Stimulated activated CD8-positive, alpha-beta memory T cell treated with anti-CD3 and anti-CD28 coated beads, Interleukin-7, amount 100 ng/mL, for 48 hours (primary cell): ENCODE measurements around the gene MRPL22.
"Not testable (repeated sequence)": the region's sequence is repeated elsewhere in the genome, so short reads cannot be mapped to it uniquely, and the experiment has no call there.

ENCODE experiments used
- DNase-seq, 2 donors: peaks; one replicate each; pipeline ENCODE4 v3.0.0-alpha.2; 2020; ENCODE audit warnings: low read depth in 1 of 2; ENCODE audit errors: extremely low read depth in 1 of 2

MRPL22 gene

DNA sequence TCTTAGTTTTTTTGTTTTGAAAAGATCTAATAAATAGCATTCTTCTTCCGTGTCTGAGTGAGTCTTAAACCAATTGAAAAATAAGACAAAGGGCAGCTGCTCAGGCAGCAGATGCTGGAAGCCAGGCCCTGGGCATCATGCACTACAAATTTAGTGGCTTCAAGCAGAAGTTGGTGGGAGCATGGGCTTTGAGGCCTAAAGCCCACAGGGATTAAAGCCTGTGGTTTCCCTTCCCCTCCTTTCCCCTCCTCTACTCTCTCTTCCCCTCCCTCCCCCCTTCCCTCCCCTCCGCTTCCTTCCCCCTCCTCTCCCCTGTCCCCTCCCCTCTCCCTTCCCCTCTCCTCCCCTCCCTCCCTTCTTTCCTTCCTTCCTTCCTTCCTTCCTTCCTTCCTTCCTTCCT lies 52.6 kb downstream of the MRPL22 start:
- DNase-seq = no peak

DNA sequence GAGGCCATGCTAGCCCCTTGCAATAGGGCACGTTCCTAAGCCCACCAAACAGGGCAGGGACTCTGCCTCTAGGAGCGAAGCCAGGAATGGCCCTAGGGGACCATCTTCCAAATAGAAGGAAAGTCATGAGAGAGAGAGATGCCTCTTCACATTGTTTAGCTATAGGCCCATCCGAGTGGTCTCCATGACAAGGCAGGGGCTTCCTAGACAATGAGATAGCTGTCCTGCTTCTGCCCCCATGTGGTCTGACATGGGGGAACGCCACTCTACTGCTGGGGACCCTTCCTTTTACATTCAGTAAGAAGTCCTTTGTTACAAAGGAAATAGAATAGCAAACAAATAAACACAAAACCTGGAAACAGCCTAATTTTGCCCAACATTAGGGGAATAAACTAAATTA lies 54.8 kb downstream of the MRPL22 start:
- no peak for DNase-seq

DNA sequence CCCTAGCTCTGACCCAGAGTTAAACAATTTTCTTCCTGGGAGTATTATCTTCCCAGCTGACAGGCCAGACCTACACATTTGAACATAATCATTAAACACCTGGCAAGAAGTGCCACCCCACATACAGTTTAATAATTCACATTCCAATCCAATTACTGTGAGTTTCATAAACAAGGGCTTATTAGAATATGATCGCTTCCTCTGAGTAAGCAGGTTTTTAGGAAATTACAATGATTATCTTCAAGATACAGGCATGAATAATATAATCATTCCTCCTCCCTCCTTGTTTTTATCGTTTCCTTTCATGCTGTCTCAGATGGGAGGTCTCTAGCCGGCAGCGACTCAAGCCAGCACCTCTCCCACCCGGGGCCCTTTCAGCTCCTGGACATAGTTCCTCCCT lies 56.9 kb downstream of the MRPL22 start:
- DNase-seq = no peak

DNA sequence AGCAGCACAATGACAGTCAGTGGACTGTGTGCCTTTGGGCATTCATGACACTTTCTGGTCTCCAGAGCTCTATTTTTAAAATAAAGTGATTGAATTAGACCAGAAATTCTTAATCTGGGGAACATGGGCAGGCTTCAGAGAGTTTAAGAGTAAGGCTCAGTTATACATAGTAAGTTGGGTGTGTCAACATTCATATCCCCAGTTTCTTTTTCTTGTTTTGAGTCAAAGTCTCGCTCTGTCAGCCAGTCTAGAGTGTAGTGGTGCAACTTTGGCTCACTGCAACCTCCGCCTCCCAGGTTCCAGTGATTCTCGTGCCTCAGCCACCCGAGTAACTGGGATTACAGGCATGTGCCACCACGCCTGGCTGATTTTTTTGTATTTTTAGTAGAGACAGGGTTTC lies 59.0 kb downstream of the MRPL22 start:
- DNase-seq = no peak

DNA sequence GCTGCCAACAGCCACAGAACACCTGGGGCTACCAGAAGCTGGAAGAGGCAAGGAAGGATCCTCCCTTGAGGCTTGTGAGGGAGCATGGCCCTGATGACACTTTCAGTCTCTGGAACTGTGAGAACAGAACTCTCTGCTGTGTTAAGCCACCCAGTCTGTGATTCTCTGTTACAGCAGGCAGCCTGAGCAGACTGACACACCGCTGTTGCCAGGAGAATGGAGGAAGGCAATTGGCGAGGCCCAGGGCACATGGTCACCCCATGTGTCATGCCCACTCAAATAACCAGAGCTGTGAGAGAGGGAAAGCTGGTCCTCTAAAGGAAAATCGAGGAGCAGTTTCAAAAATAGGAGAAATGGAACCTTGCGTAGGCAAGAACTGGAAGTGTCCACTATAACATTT lies 60.6 kb downstream of the MRPL22 start:
- DNase-seq = no peak

DNA sequence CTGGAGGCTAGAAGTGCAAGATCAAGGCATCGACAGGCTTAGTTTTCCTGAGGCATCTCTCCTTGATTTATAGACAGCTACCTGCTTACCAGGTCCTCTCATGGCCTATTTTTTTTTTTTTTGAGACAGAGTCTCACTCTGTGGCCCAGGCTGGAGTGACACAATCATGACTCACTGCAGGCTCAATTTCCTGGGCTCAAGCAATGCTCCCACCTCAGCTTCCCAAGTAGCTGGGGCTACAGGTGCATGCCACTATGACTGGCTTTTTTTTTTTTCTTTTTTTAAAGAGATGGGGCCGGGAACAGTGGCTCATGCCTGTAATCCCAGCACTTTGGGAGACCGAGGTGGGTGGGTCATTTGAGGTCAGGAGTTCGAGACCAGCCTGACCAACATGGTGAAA lies 61.8 kb downstream of the MRPL22 start:
- DNase-seq = not testable (repeated sequence)

DNA sequence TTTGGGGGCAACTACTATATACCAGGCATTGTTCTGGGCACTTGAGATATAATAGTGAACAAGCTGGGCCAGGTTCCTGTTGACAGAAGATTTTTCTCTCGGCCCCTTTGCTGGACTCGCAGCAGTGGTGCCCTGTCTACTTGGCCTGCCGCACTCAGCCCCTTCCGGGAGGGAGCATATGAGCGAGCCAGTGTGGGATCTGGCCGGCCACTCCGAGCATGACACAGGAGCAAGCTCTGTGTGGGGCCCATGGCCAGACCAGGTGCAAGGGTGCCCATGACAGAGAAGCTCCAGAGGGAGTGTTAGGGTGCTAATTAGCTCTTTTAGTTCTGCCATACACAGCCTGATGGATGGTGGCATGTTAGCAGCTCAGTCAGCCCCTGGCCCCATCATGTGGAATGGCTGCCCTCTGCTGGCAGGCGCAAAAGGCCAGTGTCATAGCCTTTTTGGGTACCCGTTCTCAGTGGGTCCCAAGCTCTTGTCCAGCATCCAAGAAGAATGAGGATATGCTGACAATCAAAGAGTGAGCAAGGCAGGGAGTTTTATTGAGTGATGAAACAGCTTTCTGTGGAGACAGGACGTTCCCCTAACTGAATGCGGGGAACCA lies 63.4 kb downstream of the MRPL22 start:
- peak in 1 of 2 donors; percentile 21 for DNase-seq

DNA sequence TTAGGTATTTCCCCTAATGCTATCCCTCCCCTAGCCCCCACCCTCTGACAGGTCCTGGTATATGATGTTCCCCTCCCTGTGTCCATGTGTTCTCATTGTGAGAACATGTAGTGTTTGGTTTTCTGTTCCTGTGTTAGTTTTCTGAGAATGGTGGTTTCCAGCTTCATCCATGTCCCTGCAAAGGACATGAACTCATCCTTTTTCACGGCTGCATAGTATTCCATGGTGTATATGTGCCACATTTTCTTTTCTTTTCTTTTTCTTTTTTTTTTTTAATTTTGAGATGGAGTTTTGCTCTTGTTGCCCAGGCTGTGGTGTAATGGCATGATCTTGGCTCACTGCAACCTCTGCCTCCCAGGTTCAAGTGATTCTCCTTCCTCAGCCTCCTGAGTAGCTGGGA lies 65.4 kb downstream of the MRPL22 start:
- not testable (repeated sequence) for DNase-seq

DNA sequence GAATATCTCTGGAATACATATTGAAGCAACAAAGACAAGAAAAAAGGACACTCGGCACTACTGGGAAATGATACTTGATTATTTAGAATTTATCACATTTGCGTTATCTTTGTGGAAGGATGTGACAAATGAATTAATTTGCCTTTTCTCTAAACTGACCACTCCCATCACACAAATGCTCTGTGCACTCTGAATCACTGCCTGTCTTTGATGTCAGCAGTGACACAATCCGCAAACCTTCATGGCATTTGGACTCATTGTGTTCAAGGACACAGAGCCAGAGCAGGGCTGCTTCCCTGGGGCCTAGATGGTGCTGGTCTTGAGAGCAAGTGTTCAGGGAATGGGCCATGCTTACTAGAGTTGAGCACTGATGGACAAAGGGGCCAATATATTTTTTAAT lies 67.8 kb downstream of the MRPL22 start:
- no peak for DNase-seq

DNA sequence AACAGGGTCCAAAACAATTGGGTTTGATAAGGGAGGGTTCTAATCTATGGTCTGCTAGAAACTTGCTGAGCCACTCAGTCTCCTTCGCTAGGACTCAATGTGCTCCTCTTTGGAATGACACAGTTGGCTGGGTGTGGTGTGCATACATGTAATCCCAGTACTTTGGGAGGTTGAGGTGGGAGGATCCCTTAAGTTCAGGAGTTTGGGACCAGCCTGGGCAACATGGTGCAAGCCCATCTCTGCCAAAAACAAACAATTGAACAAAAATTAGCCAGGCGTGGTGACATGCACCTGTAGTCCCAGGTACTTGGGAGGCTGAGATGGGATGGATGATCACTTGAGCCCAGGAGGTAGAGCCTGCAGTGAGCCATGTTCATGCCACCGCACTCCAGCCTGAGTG lies 70.0 kb downstream of the MRPL22 start:
- no peak for DNase-seq

DNA sequence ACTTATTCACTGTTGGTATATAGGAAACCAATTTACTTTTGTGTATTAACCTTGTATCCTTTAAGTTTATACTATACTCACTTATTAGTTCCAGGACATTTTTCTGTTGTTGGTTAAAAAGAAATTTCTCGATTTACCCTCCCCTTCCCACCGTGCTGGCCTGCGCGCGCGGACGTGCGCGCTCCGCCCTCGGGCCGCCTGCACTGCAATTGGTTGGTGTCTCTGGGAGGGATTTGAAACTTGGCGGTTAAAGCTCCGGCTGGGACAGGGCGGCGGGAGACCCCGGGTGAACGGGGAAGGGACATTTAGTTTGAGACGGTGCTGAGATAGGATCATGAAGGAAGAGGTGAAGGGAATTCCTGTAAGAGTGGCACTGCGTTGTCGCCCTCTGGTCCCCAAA lies 72.7 kb downstream of the MRPL22 start, which contains the start of gene KIF4B:
Gene KIF4B (plus strand): TSS at position 230 of the 400 bp plus-strand sequence. CDS start 105 bp downstream, at position 335.
- no peak for DNase-seq

DNA sequence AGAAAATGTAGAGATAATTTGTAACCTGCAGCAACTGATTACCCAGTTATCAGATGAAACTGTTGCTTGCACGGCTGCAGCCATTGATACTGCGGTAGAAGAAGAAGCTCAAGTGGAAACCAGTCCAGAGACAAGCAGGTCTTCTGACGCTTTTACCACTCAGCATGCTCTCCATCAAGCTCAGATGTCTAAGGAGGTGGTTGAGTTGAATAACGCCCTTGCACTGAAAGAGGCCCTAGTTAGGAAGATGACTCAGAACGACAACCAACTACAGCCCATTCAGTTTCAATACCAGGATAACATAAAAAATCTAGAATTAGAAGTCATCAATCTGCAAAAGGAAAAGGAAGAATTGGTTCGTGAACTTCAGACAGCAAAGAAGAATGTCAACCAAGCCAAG lies 74.4 kb downstream of the MRPL22 start:
- DNase-seq = no peak

DNA sequence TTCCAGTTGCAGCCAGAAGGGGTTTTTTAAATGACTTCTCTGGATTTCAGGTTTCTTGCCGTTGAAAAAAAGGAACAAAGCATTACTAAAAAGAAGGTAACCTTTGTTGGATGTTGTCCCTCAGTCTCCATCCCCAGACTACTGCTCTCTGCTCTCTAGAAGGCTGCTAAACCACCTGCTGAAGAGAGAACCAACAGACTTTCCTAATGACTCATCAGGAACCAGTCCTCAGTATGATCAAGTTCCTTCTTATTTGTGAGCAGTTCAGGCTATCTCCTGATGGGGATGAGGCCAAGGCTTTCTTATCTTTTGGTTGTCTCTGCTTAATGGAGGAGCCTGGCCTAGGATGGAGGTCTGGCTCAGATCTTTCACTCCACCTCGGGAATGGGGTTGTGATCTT lies 76.7 kb downstream of the MRPL22 start:
- no peak for DNase-seq
